ENCODE results near the gene ATP6V0D1.

Gene ATP6V0D1

DNA sequence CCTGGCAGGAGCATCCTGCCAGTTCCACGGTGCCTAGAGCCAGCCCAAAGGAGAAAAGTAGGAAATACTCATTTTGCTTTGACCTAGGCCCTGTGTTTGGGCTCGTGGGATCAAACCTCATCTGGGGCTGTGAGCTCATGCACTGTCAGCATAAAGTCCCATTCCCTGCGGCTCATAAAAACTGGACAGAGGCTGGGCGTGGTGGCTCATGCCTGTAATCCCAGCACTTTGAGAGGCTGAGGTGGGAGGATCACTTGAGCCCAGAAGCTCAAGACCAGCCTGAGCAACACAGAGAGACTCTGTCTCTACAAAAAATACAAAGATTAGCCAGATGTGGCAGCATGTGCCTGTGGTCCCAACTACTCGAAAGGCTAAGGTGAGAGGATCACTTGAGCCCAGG lies 17.9 kb downstream of the ATP6V0D1 start:
- DNase-seq (ENCODE audit: low spot score): no peak

DNA sequence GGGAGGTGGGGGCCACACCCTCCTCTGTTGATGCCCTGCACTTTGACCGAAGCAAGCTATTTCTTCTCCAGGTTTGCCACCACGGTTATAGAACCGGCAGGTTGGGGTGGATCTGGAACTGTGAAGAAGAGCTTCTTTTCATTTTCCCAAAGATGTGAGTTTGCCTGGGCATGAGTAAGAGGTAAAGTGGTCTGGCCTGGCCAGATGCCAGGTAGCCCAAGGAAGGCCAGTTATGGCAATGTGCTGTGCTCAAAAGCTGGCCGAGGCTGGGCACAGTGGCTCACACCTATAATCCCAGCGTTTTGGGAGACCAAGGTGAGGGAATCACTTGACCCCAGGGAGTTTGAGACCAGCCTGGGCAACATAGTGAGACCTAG lies 18.7 kb downstream of the ATP6V0D1 start:
- DNase-seq (ENCODE audit: low spot score): no peak

DNA sequence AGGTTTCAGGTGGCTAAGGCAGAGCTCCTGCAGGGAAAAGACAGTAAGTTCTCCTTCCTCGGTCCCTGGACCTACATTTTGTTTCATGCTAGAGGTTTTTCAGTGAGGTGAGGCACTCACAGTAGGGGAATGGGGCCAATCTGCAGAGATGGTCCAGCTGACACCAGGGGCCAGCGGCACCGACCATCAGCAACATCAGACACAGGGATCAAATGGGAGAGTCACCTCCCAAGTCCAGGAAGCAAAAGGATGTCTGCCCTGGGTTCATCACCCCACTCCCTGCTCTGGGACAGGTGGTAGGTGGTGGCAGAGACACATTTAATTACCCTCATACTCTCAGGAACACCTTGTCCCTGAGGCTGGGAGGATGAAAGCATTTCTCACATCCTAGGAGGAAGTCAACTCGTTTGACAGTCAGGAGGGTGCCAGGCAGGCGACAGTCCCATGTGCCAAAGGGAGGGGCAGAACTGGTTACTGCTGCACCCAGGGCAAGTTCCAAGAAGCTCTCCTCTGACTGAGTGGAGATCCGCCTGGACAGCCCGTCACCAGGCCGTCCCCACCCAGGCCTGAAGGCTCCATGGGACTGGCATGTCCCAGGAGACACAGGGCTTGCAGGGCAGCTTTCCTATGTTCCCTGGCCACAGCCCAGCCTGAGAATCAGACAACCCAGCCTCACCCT lies 19.2 kb downstream of the ATP6V0D1 start:
- DNase-seq (ENCODE audit: low spot score): no peak

DNA sequence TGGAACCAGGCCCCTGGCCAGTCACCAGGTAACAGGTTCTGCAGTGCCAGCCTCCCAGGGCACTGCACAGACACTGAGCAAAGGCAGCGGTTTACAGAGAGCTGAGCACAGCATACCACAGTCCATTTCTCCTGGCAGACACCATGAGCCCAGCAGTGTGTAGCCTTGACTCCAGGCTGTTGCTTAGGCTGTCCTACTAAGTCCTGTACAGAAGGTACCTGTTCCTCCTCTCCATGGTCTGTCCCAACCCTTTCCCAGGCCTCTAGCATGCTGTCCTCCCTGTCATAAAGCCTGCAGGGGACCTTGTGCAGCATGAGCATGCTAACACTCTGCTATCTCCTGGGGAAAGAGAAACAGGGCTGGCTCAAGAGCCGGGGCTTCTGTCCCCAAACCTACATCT lies 20.0 kb downstream of the ATP6V0D1 start:
- DNase-seq (ENCODE audit: low spot score): no peak

DNA sequence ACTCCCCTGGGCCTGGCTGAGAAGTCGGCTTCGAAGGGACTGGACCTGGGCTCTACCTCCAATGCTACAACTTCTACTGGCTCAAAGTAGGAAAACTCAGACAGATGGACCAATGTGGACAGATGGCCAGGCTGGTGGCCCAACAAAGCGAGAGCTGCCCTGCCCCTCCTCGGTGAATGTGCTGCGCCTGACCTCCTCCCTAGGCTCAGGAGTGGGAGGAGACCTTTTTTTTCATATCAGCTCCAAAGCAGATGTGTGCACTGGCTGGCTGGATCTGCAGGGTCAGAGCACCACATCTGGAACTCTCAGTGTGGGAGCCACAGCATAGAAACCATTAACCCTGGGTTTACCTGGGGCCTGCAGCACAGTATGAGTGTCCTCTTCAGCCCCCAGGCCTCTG lies 20.8 kb downstream of the ATP6V0D1 start:
- no peak for DNase-seq (ENCODE audit: low spot score)

DNA sequence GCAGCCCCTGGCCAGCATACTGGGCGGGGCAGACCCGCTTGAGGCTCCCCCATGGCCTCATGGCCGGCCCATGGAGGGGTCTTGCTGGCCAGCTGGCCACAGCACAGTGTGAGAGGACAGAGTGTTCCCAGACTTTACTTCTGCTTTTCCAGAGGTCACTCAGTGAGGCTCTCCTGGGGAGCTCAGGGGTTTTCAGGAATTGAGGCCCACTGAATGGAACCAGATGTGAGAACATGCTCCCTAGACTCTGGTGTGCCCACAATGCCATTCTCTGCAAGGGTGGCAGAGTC lies 21.2 kb downstream of the ATP6V0D1 start:
- no peak for DNase-seq (ENCODE audit: low spot score)

DNA sequence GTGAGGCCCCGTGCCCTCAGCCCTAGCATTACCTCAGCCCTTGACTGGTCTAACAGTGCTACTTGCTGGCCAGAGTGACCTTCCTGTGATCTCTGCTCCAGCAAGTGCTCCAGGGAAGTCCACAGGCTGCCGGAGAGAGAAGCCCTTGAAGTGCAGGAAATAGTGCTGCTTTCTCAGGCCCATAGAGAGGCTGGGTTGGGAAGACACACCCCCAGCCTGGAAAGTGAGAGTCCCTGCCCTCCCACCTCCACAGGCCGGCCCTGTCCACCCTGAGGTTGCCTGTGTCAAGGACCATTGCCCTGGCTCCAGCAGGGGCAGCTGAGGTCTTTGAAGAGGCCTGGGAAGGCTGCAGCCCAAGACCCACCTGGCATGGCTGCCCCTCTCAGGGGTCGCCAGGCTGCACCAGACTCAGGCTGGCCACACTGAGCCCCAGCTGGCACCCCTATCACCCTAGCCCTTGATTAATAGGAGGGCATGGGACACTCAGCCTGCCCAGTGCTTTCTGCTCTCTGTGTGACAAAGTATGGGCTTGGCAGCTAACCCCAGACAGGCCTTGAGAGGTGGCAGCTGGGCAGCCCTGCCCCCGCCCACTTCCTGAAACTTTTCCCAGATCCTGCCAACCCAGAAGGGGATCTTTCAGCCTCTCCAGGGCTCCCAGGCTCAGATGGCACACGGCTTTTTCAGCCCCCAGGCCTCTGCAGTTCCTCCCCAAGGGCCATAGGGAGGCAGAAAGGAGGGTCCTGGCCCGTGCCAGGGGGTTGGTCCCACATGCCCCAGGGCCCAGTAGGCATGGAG lies 21.7 kb downstream of the ATP6V0D1 start:
- no peak for DNase-seq (ENCODE audit: low spot score)

DNA sequence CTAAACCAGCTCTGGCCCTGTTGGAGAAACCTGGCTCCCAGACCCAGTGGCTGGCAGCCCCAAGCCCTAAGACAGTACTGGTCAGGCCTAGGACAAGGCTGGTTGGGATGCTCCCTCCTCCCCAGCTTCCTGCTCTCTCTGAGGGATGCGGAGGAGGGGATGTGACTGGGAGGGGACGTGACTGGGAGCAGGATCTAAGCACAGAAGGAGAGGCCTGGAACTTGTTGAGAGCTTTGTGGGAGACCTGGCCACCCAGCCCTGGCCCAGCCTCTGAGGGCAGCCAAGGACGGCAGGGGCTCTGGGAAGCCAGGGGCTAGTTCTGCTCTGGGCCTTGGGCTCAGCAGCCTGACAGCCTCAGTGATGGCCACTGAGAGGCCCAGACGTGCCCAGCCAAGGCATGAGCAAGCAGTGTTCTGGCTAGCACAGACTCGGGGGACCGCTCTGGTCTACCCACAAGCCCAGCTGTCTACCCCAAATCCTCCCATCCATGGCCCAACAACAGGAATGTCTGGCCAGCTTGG lies 22.8 kb downstream of the ATP6V0D1 start:
- DNase-seq (ENCODE audit: low spot score): no peak

DNA sequence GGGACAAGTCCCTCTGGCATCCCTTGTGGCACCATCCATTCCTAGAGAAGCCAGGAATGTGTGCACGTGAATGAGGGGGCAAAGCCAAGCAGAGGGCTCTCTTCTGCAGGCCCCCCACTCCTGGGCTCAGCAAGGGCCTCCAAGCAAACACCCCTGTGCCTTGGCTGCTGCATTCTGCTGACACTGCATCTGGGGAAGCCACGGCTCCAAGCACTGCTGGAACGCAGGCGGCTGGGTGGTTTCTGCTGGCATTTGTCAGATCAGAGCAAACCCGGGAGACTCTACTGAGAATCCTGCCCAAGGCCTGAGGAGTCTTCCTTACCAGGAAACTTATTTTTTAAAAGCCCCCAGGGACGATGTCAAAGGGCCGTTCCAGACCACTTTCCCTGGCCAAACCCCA lies 23.3 kb downstream of the ATP6V0D1 start:
- no peak for DNase-seq (ENCODE audit: low spot score)

DNA sequence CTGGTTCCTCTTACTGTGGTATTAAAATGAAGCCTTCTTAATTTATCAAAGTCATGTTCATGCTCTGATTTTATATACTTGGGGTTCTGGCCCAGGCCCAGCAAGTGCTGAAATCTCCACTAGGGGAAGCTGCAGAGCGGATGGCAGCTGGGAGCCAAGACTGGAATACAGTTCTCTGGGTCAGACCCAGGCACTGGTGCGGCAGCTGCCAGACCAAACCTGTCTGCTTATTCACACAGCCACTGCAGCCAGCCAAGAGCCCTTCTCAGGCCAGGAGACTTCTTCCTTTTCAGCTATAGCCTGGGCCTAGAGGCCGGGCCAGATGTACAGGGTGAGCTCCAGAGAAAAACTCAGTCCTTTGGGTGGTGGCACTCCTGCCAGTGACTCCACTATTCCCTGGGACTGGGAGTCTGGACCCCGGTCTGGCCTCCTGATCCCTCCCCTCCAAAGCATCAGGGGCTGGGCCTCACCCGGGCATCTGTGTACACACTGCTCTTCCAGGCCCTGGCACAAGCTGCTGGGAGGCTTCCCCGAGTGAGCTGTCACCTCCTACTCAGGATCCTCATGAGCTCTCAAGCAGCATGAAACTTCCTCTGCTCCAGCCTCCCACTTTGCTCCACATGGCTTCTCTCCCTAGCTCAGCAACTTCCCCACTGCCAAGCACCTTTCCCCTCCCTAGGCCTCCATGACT lies 24.4 kb downstream of the ATP6V0D1 start:
- no peak for DNase-seq (ENCODE audit: low spot score)

DNA sequence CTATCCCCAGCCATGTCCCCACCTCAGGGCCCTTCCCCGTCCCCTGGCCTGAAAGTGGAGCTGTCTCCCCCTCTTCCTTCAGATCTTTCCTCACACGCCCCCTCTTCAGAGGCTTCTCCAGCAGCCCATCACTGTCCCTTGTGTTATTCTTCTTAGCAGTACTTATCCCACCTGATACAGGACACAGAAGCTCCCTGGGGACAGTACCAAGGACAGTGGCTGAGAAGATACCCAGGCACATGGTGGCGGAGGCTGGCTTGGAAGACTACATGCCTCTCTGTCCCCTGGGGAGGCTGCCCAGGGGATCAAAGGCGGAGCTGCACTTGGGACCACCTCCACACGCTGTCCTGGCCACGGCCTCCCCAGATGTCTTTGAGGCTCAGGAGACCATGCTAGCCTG lies 26.1 kb downstream of the ATP6V0D1 start:
- no peak for DNase-seq (ENCODE audit: low spot score)

DNA sequence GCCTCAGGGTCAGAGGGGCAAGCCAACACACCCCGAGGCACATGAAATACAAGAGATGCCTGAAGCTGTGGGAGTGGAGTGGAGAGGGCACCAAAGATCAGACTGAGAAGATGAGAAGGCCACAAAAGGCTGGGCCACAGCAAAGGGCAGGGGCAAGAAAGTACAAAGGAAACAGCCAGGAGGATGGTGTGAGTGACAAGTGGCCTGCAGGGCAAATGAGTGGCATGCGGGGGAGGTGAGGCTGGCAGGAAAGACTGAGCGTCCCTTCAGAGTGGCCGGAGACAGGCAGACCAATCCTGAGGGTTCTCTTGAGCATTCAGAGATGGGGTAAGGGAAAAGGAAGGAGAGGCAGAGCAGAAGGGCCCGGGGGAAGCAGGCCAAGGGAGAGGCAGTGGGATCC lies 26.9 kb downstream of the ATP6V0D1 start:
- no peak for DNase-seq (ENCODE audit: low spot score)

DNA sequence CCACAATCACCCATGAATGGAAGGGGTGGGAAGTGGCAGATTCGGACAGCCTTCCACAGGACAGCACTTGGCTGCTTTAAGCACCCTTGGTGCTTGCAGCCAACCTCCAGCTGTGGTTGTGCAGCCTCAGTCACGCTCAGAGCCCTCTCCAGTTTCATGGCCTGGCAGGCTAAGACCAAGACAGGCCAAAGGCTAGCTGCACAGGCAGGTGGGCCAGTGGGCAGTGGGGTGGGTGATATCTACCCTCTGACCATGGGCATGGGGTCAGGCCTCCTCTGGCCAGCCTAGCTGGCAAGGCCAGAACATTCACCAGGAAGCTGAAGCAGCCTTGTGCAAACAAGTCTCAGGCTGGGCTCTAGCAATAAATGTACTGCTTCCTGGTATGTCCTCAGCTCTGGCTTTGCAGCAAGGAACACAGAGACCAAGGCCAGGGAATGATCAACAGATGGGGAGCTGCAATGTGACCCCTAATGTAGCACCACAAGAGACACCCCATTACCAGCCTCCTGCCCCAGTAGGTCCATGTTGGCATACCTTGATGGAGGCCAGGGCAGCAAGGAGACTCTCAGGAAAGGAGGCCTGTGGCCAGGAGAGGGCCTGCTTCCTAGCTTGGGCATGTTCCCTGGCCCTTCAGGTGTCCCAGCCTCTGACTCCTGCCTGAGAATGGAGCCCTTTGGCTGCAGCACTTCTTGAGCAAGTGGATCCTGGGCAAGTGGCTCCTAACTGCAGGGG lies 29.1 kb downstream of the ATP6V0D1 start:
- no peak for DNase-seq (ENCODE audit: low spot score)

DNA sequence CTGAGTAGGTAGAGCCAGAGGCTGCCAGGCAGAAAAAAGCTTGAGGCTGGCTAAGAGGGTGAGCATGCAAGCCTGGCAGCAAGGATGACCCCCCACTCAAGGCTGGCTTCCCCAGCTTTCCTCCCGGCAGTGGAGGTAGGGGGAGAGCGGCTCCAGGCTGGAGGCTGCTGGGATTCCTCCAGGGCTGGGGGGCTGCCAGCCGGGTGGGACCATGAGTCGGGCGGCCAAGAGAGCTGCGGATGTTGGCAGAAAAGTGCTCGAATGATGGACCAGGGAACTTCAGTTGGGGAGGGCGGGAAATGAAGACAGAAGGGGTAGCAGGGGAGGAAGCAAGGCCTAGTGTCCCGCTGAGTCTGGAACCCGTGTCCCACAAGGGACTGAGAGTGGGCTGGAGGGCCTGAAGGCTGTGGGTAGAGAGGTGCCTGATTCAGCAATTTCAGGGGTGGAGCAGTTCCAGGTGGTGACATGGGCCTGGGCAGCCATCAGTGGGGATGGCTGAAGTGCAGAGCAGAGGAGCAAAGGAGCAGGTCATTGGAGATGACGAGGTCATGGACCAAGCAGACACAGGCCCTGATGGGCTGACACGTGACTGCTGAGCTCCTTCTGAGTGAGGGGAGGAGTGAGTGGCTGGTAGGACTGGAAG lies 29.8 kb downstream of the ATP6V0D1 start:
- no peak for DNase-seq (ENCODE audit: low spot score)

DNA sequence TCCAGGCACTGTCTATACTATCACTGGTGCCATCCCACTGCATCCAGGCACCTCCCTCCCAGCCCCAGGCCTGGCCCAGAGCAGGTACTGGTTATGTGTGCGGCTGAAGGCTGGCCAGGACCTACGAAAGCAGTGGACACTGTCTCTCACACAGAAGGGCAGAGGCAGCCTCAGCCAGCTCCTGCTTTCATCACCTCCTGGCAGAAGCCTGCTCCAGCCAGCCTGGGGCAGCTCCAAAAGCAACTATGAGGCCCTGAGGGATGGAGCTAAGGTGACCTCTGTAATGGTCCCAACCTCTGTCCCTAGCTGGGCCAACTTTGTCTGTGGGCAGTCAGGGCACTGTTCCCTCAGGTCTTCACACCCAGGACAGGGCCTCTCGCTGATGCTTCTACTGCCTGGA lies 31.2 kb downstream of the ATP6V0D1 start:
- no peak for DNase-seq (ENCODE audit: low spot score)

DNA sequence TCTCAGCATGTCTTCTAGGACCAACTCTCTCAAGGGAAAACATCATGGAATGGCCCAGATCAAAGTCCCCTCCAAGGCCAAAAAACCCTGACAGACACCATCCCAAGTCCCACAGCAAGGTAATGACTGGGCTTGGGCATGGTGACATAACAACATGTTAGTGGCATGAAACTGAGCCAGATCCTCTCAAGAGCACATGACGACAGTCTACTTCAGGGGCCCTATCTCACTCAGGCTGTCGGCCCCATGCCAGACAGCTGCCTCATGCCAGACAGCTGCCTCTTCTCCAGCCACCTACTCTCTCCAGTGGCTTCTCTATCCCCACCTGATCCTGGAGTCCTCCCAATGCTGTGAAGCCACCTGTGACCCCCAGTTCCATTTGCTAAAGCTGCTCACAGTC lies 31.6 kb downstream of the ATP6V0D1 start:
- no peak for DNase-seq (ENCODE audit: low spot score)

DNA sequence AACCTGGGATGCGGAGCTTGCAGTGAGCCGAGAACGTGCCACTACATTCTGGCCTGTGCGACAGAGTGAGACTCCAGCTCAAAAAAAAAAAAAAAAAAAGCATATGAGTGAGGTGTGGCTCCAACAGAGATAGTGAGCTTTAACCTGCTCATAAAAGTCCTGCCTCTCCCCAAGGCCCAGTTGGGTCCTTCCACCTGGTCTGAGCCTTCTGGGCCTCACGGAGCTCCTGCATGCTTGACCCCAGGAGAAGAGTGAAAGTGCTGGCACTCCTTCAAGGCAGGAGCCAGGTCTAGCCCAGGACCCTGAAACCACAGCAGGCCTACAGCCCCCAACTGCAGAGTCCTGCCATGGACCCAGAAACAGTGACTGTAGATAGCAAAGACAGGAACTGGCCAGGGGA lies 32.4 kb downstream of the ATP6V0D1 start:
- DNase-seq (ENCODE audit: low spot score): no peak

DNA sequence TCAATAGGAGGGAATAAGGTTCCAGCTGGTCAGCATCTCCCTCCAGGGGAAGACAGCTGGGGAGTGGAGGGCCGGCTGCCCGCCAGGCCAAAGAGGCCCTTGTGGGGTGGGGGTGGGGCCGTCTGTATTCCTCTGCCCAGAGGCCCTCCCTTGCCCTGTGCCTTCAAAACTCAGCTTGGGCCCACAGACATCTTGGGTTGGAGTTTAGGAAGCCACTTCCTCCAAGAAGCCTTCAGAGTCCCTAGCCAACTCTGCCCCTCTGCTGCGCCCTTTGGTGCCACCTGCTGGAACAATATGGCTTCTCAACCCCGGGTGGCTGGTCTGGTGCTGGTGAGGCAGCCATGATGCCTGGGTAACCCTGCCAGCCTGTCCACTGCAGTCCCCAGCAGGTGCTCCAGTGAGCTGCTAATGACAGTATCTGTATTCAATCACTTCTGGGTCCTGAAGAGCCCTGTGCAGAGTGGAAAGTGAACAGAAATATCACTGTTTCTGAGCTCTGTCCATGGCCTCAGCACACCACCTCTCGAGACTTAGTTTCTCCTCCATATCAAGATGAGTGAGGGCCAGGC lies 33.4 kb downstream of the ATP6V0D1 start:
- DNase-seq (ENCODE audit: low spot score): peak; percentile 59

DNA sequence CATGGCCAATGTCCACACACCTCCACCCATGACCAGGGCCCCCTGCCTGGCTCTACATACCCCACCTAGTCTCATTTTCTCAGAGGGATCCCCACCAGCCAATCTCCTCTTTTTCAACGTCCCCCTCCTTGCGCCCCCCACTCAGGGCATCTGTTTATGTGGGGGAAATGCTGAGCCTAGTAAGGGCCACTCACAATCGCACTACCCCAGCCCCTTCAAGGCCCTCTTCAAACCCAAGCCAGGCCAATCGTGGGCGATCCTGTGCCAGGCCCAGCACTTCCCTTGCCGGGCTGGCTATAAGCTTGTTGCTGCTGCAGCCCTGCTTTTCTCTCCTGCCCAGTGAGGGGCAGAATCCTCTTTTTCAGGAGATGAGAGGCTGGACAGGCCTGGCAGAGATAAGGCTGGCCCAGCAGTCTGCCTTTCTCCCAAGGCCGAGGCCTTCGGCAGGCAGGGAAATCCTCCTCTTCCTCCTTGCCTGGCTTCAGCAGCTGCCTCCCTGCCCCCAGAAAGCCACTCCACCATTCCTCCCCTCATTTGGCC lies 33.9 kb downstream of the ATP6V0D1 start:
- DNase-seq (ENCODE audit: low spot score): no peak

DNA sequence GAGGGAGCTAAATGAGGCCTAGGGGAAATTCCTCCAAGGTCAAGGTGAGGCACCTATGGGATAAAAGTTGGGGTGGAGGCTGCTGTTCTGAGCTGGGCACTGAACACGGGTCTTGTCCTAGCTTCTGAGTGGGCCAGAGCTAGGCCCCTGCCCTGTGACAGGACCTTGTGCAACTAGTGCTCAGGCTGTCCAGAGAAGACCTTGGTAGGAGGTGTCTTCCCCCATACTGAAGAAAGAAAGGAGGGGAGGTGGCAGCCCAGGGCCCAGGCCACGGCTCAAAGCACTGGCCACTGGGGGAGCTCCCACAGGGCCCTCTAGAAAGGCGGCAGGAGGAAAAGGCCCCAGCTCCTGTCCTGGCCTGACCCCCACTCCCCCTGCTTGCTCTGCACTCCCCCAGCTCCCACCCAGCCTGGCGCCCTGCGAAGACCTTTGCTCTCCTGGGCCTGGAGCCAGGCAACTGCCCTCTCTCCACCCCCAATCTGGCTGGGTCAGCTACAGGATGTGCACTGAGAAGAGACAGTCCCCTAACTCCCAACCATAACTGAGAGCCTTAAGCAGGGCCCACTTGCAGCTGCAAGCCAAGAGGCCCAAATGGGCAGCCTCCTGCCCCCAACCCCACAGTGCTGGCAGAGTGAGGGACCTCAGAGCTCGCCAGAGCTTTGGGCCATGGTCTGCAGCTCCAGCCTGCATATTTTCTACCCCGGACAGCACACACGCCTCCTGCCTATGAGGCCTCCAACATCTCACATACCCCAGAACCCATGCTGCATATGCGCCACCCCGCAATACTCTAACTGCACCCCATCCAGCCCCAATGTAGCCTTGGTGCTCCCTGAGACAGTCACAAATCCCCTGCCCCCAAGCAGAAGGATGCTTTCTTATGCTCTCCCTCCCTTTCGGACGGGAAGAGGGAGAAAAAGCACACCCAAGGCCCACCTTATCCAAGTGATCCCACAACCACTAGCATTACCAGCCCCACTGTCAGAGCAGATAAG lies 34.7 kb downstream of the ATP6V0D1 start:
- no peak for DNase-seq (ENCODE audit: low spot score)

Measured in RKO (cell line).